ENCODE measurements around the gene STK32C.

DNA sequence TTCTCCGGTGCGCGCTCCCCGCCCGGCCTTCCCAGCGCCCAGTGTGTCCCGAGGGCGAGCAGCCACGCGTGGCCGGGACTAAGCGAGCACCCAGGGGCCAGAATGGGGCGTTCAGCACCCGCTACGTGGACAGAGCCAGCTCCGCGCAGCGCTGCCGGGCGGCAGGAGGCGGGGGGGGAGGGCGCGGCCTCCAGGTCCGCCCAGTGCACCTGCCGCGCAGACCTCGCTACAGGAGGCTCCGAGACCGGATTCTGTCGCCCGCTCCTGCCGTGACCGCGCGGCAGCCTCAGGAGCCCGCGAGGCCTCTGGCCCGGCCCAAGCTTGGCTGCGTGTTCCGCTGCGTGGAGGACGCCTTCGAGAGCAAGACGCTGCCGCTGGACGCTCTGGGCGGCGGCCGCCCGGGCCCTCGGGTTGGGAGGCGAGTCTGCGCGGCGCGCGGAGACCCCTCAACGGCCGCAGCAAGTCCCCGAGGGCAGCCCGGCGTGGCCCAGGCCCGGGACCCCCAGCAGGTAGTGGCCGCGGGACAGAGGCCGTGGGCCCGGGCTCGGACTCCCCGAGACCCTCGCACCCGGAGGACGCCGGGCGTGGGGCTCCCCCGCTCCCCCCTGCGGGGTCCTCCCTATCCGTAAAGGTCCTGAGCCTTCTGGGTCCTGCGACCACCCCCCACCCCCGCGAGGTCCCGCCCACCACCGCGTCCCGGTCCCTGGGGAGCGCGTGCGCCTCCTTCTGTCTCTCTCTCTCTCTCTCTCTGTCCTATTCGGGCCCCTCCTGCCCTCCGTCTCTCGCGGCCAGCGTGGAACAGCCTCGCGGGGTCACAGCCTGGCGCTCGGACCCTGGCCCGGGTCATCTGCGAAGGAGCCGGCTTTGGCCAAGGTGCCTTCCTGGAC lies 121.9 kb downstream of the STK32C start:
- TF ChIP-seq, protein P1, sequence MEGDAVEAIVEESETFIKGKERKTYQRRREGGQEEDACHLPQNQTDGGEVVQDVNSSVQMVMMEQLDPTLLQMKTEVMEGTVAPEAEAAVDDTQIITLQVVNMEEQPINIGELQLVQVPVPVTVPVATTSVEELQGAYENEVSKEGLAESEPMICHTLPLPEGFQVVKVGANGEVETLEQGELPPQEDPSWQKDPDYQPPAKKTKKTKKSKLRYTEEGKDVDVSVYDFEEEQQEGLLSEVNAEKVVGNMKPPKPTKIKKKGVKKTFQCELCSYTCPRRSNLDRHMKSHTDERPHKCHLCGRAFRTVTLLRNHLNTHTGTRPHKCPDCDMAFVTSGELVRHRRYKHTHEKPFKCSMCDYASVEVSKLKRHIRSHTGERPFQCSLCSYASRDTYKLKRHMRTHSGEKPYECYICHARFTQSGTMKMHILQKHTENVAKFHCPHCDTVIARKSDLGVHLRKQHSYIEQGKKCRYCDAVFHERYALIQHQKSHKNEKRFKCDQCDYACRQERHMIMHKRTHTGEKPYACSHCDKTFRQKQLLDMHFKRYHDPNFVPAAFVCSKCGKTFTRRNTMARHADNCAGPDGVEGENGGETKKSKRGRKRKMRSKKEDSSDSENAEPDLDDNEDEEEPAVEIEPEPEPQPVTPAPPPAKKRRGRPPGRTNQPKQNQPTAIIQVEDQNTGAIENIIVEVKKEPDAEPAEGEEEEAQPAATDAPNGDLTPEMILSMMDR (IDR thresholded peaks at IDR 0.05), result no peak
- TF ChIP-seq POLR2A (IDR thresholded peaks at IDR 0.05), result no peak
- no peak for TF ChIP-seq POLR2AphosphoS5 (IDR thresholded peaks at IDR 0.05; ENCODE audit: insufficient read depth in 1 of 2, low read depth in 1 of 2)
